NCI-H2227 (cell line): ENCODE data around the gene PNMA6A.
"Not testable (repeated sequence)": the region's sequence is repeated elsewhere in the genome, so short reads cannot be mapped to it uniquely, and the experiment has no call there.

Source experiments
- DNase-seq: peaks from one replicate; lab custom pipeline; 2025; ENCODE audit not compliant: unreplicated experiment; lab: John Stamatoyannopoulos, UW

PNMA6A gene

DNA sequence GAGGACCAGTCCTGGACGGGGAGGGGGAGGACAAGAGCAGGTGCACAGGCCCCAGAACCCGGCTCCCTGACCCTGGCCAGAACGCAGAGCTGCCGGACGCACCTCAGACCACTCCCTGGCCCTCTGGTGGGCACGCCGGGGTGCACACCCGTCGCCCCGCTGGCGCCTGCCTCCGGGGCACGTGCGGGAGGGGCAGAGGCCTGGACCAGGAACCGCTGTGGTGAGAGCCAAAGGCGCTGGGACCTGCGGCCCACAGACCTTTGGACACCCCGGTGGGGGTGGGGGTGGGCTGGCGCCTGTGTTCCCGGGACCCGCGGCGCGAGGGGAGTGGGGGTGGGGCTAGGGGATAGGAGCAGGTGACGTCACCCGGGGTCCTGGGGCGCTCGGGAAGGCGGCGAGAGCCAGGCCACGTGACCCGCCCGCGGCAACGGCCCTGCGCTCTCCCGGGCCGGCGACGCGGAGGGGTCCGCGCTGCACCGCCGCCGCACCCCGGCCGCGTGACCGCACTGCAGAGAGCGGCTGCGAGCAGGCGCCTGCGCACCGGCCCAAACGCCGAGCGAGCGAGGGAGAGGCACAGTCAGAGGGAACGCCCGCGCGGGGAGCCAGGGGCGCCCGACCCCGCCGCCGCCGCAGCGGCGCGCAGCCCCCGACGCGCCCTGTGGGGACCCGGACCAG is at the start of gene PNMA6A:
TSS of gene PNMA6A (plus strand) at position 546 of the 675 bp plus-strand sequence. CDS start 609 bp downstream, outside the sequence.
- not testable (repeated sequence) for DNase-seq

DNA sequence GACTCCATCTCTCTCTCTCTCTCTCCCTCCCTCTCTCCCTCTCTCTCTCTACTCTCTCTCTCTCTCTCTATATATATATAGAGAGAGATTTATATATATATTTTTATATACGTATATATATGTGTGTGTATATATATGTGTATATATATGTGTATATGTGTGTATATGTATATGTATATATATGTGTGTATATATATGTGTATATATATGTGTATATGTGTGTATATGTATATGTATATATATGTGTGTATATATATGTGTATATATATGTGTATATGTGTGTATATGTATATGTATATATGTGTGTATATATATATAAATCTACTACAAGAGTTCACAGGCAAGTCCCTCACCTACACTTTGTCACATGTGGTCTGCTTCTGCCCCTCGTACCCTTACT is 45.8 kb upstream of the PNMA6A start:
- not testable (repeated sequence) for DNase-seq

DNA sequence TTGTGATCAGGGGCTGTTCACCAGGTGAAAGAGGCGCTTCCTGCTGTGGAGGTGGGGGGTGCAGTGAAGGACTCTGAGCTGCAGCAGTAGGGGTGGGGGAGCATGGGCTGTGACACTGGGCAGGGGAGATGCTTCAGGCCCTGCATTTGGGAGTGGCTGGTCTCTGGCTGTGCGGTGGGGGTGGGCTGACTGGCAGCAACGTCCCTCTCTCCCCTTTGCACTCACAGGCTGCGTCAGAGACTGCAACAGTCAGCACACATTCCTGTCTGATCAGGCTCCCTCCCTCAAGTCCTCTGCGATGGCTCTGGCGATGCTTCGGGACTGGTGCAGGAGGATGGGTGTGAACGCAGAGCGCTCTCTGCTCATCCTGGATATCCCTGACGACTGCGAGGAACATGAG is 43.8 kb upstream of the PNMA6A start:
- DNase-seq, result not testable (repeated sequence)

DNA sequence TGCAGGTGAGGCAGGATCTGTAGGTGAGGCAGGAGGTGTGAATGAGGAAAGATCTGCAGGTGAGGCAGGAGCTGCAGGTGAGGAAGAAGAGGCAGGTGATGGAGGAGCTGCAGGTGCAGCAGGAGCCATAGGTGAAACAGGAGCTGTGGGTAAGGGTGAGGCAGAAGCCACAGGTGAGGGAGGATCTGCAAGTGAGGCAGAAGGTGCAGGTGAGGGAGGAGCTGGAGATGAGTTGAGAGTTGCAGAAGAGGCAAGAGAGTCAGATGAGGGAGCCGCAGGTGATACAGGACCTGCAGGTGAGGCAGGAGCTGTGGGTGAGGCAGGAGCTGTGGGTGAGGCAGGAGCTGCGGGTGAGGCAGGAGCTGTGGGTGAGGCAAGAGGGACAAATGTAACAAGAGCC is 43.1 kb upstream of the PNMA6A start:
- no peak for DNase-seq

DNA sequence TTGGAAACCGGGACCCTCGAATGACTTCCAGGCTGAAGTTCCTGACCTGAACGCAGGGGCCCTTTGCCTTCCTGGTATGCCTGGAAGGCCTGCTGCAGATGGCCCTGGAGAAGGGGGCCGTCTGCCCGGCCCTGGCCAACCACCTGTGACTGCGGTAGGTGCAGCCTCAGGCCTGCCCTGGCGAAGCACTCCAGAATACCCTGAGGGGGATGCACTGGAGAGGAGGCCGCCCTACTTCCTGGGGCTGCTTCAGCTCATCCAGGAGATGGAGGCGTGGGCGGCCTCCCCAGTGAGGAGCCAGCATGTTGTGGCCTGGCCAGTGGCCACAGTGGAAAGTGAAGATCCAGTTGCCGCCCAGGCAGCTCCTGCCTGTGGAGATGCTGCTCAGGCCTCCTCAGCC is 42.4 kb upstream of the PNMA6A start:
- DNase-seq, result no peak

DNA sequence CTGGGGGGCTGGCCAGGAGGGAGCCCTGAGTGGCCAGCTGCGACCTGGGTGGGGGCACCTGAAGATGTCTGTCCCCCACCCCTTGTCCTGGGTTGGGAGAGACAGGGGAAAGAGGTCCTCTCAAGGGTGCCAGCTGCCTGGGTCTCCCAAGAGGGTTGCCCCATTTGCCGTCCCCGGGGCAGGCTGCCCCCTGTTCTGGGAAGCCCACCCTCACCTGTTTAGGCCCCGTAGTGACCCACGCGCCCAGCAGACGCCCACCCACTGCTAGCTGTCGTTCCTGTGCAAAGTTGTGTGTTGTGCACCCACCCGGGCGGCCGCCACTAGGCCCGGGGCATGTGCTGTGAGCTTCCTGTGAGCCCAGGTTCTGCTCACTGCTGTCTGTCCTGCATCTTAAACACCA is 41.5 kb upstream of the PNMA6A start:
- no peak for DNase-seq

DNA sequence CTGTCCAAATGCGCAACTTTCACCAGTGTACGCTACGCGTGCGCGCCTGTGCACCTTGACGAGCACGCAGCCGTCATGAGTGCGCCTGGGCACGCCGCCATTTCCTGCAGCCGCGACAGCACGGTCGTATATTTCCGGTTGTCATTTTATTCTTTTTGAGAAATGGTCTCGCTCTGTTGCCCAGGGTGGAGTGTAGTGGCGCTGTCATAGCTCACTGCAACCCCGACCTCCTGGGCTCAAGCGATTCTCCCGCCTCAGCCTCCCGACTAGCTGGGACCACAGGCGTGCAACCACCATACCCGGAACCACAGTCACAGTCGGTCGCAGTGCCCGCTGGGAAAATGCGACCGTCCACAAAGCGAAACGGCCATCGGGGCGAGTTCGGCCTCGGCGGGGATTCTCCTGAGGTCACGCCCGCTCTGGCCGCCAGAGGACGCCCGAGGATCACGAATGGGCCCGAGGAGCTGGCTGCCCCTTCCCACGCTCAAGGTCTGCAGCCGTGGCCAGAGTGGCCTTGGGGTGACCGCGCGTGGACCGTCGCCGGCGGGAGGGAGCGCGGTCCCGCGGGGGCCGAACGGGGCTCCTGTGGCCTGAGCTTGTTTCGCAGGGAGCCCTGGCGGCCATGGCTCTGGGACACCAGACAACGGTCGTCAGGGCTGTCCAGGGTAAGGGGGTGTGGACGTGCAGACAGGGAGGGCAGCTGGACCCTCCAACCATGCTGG is 39.7 kb upstream of the PNMA6A start:
- DNase-seq, result peak; percentile 70

DNA sequence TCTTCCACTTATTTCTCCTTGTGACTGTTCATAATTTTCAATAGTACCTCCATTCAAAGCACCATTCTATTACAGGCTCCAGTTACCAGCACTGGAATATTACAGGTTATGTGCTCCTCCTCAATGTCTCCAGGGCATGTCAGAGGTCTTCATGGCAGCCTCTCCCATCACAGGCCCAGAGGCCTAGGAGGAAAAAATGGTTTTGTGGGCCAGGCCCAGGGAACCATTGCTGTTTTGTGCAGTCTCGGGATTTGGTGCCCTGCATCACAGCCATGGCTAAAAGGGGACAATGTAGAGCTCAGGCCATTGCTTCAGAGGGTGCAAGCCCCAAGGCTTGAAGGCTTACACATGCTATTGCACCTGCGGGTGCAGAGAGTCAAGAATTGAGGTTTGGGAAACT is 23.2 kb upstream of the PNMA6A start:
- no peak for DNase-seq

DNA sequence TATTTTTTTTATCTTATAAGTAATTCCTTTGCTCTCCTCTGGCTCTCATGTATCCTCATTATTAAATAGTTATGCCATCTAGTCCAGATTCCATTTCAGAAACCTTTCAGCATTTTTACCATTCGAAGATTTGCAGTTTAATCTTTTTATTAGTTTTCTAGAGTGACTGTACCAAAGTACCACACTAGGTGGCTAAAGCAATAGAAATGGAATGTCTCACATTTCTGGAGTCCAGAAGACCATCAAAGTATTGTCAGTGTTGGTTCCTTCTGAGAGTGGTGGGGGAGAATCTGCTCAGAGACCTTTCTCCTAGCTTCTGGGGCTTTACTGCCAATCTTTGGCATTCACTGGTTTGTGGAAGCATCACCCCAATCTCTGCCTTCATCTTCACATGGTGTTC is 19.7 kb upstream of the PNMA6A start:
- DNase-seq, result no peak

DNA sequence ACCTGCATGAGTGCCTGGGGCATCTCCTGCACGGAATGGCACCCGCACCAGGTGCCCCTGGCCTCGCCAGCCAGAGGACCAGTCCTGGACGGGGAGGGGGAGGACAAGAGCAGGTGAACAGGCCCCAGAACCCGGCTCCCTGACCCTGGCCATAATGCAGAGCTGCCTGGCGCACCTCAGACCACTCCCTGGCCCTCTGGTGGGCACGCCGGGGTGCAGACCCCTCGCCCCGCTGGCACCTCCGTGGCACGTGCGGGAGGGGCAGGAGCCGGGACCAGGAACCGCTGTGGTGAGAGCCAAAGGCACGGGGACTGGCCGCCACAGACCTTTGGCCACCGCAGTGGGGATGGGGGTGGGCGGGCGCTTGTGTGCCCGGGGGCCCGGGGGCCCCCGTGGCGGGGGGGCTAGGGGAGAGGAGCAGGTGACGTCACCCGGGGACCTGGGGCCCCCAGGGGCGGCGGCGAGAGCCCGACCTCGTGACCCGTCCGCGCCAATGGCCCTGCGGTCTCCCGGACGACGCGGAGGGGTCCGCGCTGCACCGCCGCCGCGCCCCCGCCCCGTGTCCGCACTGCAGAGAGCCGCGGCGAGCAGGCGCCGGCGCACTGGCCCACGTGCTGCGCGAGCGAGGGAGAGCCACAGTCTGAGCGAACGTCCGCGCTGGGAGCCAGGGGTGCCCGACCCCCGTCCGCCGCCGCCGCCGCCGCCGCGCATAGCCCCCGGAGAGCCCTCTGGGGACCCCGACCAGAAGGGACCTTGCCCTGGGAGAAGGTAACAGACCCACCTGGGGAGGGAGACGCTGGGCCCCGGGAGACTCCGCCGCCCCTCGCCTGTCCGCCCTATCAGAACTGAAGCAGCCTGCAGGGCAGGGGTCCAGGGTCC is 16.1 kb upstream of the PNMA6A start, which contains the start of gene PNMA3:
TSS of gene PNMA3 (plus strand) at position 600 of the 879 bp plus-strand sequence. CDS start 586 bp downstream, outside the sequence.
- peak; percentile 56 for DNase-seq

DNA sequence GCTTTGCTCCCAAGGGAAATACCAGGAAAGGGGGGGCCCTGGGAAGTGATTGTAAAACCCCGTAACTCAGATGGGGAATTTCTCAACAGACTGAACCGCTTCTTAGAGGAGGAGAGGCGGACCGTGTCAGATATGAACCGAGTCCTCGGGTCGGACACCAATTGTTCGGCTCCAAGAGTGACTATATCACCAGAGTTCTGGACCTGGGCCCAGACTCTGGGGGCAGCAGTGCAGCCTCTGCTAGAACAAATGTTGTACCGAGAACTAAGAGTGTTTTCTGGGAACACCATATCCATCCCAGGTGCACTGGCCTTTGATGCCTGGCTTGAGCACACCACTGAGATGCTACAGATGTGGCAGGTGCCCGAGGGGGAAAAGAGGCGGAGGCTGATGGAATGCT is 15.0 kb upstream of the PNMA6A start:
- no peak for DNase-seq

DNA sequence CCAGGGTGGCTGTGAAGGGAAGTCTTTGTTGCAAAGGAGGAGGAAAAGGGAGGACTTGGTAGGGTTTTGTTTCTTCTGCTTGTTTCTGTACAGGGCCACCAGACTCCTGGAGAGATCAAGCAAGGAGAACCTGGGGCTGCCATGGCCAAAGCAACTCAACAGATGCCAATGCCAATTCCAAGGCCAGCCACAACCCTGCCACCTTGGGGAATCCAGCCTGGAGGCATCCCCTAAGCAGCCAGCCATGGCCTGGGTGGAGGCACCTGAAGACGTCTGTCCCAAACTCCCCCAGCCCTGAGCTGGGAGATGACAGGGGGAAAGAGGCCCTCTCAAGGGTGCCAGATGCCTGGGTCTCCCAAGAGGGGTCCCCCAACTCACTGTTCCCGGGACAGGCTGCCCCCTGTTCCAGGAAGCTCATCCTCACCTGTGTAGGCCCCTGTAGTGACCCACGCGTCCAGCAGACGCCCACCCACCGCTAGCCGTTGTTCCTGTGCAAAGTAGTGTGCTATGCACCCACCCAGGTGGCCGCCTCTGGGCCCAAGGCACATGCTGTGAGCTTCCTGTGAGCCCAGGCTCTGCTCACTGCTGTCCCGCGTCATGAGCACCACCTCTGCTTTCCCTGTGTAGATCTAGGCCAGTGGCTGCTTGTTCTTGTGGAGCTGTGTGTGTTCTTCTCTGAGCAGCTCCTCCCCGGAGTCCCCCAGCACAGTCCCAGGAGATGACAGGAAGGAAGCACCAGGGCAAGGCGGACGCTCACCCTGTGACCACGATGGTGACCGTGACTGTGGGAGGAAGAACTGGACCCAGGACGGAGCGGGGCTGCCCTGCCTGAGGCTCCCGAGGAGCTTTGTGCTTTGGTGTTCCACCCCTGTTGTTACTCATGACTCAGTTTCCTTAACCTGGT is 12.8 kb upstream of the PNMA6A start:
- DNase-seq, result no peak

DNA sequence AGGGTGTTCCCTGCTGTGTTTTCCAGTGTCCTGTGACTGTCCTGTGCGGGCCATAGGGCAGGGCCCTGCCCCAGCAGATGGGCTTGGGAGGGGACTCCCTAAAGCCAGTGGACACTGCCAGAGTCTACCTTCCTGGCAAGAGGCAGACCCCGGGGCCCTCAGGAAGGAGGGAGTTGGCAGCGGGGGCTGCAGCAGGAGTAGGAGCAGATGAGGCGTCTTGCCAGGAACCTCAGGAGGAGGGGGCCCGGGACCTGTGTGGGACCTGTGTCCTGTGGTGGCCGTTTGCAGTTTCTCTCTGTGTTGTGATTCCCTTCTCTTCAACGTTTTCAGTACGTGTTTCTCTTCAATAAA is 12.2 kb upstream of the PNMA6A start:
- DNase-seq, result no peak

DNA sequence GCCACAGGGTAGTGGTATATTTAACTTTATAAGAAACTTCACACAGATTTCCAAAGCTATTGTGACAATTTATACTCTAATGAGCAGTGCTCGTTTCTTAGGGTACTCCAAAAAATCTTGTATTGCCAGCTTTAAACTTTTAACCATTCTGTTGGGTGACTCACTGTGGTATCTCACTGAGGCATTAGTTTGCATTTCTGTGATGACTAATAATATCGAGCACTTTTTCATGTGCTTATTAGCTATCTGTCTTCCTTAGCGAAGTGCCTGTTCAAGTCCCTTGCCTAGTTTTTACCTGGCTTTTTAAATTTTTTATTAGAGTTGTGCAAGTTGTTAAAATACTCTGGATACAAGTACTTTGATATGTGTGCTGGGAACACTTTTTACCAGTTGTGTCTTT is 10.5 kb upstream of the PNMA6A start:
- no peak for DNase-seq

DNA sequence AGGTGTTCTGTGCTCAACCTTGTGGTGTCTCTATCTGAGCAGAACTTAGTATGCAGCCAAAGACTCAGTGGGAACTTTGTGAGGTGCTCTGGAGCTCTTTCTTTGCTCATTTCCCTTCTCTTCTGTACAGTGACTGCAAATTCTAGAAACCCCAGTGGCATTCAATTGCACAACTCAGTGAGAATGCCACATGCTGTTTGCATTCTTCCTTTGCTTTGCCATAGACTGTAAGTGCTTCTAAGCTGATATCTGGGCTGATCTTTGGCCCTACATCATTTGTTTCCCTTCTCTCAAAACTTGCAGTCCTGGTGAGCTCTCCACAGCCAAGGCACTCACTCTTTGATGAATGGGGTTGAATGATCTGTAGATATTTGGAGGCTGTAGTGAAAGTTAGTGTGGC is 8.9 kb upstream of the PNMA6A start:
- no peak for DNase-seq

DNA sequence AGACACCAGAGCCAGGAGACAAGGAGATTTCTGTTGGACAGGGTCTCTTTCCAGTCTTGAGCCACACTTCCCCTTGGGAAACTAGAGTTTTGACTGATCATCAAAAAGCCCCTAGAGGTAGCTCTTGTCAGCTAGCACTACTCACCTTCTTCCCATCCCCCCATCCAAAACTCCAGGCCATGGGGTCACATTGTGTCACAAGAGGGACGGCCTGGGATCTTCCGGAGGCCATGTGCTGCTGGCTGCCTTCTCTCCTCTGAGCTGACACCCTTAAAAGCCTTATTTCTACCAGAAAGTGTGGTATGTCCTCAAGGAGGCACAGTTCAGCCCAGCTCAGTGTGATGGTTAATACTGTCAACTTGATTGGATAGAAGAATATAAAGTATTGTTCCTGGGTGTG is 8.2 kb upstream of the PNMA6A start:
- DNase-seq, result no peak

DNA sequence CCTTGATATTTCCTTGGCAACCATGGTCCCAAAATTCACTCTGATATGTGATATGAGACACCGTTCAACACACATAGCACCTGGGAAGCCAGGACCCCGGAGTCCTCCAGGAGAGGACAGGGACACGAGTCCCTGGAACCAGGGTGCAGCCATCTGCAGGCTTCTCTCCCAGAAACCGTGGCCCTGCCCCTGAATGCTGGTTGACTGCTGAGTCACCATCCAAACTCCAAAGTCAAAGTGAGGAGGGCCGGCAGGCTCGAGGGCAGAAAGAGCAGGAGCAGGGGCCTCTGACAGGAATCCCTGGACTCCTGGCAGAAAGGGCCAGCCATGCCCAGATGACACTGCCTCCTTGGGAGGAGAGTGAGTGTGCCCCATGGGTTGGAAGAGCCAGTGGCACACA is 6.9 kb upstream of the PNMA6A start:
- DNase-seq, result no peak

DNA sequence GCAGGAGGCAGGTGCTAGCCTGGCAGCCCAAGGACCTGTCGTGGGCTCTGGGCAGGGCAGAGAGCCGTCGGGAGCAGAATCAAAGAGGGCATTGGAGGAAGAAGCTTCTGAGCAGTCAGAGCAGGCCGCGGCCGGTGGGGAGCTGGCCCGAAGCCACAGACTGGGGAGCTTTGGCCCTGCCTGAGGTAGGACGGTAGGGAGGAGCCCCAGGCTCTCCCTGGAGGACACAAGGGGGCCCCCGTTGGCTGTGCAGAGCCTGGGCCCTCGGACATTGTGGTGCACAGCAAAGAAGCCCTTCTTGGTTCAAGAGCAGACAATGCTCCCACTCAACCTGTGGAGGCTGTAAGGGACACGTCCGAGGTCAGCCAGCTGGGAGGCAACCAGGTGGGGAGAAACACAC is 5.9 kb upstream of the PNMA6A start:
- not testable (repeated sequence) for DNase-seq

DNA sequence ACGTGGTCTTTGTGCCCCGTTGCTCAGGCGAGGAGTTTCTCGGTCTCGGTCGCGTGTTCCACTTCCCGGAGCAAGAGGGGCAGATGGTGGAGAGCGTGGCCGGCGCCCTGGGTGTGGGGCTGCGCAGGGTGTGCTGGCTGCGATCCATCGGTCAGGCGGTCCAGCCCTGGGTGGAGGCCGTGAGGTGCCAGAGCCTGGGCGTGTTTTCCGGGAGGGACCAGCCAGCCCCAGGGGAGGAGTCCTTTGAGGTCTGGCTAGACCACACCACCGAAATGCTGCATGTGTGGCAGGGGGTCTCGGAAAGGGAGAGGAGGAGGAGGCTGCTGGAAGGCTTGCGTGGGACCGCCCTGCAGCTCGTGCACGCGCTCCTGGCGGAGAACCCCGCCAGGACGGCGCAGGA is 1.1 kb downstream of the PNMA6A start:
- DNase-seq, result not testable (repeated sequence)

DNA sequence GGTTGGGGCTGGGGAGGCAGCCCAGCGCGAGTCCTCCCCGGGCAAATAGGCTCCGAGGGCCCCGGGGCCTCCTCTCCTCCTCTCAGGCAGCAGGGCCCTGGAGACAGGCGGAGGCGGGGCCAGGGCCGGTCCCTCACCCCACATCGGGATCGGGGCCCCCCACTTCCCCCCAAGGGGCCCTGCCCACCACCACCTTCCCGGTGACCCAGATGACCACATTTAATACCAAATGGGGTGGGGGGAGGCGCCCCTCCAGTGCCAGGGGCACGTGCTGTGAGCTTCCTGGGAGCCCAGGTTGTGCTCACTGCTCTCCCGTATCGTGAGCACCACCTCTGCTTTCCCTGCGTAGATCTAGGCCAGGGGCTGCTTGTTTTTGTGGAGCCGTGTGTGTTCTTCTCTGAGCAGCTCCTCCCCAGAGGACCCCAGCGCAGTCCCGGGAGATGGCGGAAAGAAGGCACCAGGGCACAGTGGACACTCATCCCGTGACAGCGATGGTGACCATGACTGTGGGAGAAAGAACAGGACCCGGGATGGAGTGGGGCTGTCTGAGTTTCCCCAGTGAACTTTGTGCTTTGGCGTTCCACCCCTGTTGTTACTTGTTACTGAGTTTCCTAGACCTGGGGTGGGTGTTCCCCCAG is 2.1 kb downstream of the PNMA6A start:
- DNase-seq, result no peak
